Astrocyte (in vitro differentiated cells and primary cell): ENCODE measurements around the gene SMOC2.

ENCODE experiments used
- EZH2 ChIP-seq: IDR thresholded peaks from 2 replicates; pipeline ENCODE4 v1.6.1; 2012; ENCODE audit warnings: mild to moderate bottlenecking, low read length, inconsistent platforms; ENCODE audit not compliant: insufficient read depth
- TF ChIP-seq, protein P1 (sequence below): IDR thresholded peaks from 2 replicates; pipeline ENCODE4 v1.5.1; 2011; ENCODE audit warnings: low read depth, mild to moderate bottlenecking, inconsistent platforms, low read length, moderate library complexity; ENCODE audit not compliant: insufficient read depth

DNA sequence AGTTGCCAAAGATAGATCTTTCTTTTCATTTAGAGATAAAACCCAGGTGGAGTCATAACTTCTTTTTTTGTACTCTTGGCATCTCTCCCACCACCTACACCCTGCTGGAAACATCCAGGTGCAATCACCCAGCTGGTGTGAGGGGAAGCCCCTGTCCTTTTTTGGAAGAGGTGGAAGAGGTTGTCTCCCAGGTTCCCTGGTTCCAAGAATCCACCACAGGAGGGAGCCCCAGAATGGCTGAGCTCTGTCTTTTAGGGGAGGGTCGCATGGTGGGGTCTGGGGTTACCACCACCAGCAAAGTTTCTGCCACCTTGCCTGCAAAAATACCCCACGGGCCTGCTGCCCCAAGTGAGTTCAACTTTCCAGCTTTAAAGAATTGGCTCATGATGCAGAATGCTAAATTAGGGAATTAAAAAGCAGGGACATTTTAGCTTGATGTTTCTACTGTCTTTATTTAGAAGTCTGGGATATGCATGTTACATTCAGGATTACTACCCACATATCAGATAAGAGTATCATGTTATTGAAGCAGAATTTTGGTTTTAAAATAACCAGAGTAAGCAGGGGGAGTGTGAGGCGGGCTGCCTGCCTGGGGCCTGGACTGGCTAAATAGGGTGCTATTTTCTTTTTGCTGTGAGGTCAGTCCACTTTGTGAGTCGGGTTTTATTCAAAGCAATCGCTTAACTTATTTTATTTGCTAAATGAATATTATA is 11.0 kb downstream of the SMOC2 start:
- TF ChIP-seq, protein P1, sequence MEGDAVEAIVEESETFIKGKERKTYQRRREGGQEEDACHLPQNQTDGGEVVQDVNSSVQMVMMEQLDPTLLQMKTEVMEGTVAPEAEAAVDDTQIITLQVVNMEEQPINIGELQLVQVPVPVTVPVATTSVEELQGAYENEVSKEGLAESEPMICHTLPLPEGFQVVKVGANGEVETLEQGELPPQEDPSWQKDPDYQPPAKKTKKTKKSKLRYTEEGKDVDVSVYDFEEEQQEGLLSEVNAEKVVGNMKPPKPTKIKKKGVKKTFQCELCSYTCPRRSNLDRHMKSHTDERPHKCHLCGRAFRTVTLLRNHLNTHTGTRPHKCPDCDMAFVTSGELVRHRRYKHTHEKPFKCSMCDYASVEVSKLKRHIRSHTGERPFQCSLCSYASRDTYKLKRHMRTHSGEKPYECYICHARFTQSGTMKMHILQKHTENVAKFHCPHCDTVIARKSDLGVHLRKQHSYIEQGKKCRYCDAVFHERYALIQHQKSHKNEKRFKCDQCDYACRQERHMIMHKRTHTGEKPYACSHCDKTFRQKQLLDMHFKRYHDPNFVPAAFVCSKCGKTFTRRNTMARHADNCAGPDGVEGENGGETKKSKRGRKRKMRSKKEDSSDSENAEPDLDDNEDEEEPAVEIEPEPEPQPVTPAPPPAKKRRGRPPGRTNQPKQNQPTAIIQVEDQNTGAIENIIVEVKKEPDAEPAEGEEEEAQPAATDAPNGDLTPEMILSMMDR = no peak
- TF ChIP-seq EZH2 = no peak
